Right atrium auricular region (tissue), 2 donors: ENCODE data around the gene RAB1B. TPM values are rescaled to one million over a fixed set of nuclear protein-coding genes. Genes with fewer than 3 reads are reported as not detected.

Experiments
- DNase-seq: peaks from one replicate; pipeline ENCODE4 v3.0.0-alpha.2; 2019; ENCODE audit warnings: low spot score
- H3K27ac ChIP-seq, 2 donors: fragments of 200-600 bp; sonication (generic); 1 replicate in 1 of 2; 2 replicates in 1 of 2; pipeline ENCODE4 v1.5.1; 2016 to 2019
- H3K27me3 ChIP-seq, 2 donors: fragments of 200-600 bp; sonication (generic); one replicate each; pipeline versions ENCODE4 v1.5.1 to v1.6.0; 2017 to 2019
- H3K36me3 ChIP-seq: fragments of 200-600 bp; sonication (generic); one replicate; pipeline ENCODE4 v1.5.1; 2016
- H3K4me1 ChIP-seq, 2 donors: fragments of 200-600 bp; sonication (generic); one replicate each; pipeline versions ENCODE4 v1.5.1 to v1.6.0; 2017 to 2019
- H3K4me3 ChIP-seq, 2 donors: fragments of 200-600 bp; sonication (generic); 1 replicate in 1 of 2; 2 replicates in 1 of 2; pipeline ENCODE4 v1.5.1; 2017 to 2019; ENCODE audit warnings: mild to moderate bottlenecking in 1 of 2, moderate library complexity in 1 of 2
- H3K9me3 ChIP-seq, 2 donors: fragments of 200-600 bp; sonication (generic); one replicate each; pipeline ENCODE4 v1.5.1; 2019
- CTCF ChIP-seq, 2 donors: fragments of 200-600 bp; sonication (generic); IDR thresholded peaks; one replicate each; pipeline ENCODE4 v1.5.1; 2019; ENCODE audit warnings: antibody characterized with exemption in 2 of 2
- total RNA-seq, 2 donors: library from RNA; depleted of rRNA; stranded (reverse); fragments of >200 nt; gene quantifications; one replicate each; pipeline ENCODE4 v1.1.0, GENCODE V29; 2016

RAB1B gene
- total RNA-seq, 2 donors from 2014 or later = 95.6 to 115 TPM

- no peaks in the 10 kb centered on the region for H3K4me1 ChIP-seq
- H3K4me3 ChIP-seq = no peak overlapping the region
- H3K27ac ChIP-seq = no peak overlapping the region
- H3K27me3 ChIP-seq = no peaks in the 10 kb centered on the region
- no peak for TF ChIP-seq CTCF (IDR thresholded peaks at IDR 0.05)
- no peaks in the 10 kb centered on the region for H3K9me3 ChIP-seq
- peaks cover 46% of the 10 kb centered on the region for H3K36me3 ChIP-seq
- DNase-seq = no peak
These were observed 46.7 kb upstream of the RAB1B start for GRCh38 chr11:66221726-66222236.

DNA sequence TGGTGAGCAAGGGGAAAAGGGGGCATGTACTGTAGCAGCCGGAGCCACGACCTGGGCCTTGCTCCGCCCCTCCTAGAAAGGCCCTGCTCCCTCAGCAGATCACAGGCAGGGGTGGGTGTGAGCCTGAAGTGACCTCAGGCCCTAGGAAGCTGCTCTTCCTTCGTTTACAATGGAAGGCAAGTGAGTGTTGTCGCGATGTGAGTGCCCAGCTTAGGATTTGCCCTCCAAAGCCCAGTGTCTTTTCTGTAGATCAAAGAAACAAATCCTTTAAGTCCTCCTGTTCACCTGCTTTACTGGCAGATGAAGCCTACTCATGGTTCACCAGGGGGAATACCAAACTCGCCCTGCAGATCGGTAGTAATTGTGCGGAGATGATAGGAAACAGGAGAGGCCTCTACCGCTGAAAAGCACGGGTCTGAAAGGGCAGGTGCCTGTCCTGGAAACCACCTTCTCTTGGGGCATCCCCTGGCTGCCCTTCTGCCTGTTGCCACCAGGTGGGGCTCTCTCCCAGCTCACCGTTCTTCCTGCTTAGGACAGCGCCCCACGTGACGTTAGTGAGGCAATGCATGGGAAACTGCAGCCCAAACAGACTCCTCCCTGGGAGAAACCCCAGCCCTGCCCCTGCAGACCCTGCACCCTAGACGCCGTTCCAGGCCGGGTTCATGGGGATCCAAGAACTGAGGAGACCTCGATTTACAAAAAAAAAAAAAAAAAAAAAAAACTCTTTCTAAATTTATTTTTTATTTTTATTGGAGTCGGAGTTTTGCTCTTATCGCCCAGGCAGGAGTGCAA, 45.9 kb upstream of the RAB1B start:
- peak; percentile 90 for DNase-seq
- no peak overlapping the region for H3K4me3 ChIP-seq
- H3K27ac ChIP-seq = no peak overlapping the region
- no peaks in the 10 kb centered on the region for H3K9me3 ChIP-seq
- no peaks in the 10 kb centered on the region for H3K27me3 ChIP-seq
- TF ChIP-seq CTCF (IDR thresholded peaks at IDR 0.05) = peak; percentile 97 to 98
- no peaks in the 10 kb centered on the region for H3K4me1 ChIP-seq
- H3K36me3 ChIP-seq = peaks cover 43% of the 10 kb centered on the region

- H3K36me3 ChIP-seq = peaks cover 38% of the 10 kb centered on the region
- no peak overlapping the region for H3K4me3 ChIP-seq
- TF ChIP-seq CTCF (IDR thresholded peaks at IDR 0.05) = no peak
- DNase-seq = no peak
- H3K9me3 ChIP-seq = no peaks in the 10 kb centered on the region
- no peaks in the 10 kb centered on the region for H3K27me3 ChIP-seq
- H3K27ac ChIP-seq = no peak overlapping the region
- no peaks in the 10 kb centered on the region for H3K4me1 ChIP-seq
These were observed 44.1 kb upstream of the RAB1B start for GRCh38 chr11:66224226-66224855.

DNA sequence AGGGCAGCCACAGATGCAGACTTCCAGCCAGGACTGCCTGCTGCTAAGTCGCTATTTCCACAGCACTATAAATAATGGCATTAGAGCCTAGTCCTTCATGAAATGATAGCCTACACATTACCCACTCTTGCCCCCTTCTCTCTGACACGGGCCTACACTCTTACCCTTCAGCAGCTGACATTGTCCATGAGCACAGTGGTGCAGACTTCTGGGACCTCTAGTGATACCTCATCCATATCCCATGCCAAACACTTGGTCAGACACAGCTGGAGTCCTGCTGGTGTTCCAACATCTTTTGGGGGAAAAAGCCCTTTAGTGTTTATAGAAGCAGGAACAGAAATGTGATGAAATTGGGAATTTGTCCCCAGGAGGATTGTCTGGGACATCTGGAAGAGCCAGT, 43.4 kb upstream of the RAB1B start:
- H3K4me3 ChIP-seq = no peak overlapping the region
- no peaks in the 10 kb centered on the region for H3K27me3 ChIP-seq
- no peak overlapping the region for H3K27ac ChIP-seq
- no peak for DNase-seq
- no peak for TF ChIP-seq CTCF (IDR thresholded peaks at IDR 0.05)
- H3K4me1 ChIP-seq = no peaks in the 10 kb centered on the region
- no peaks in the 10 kb centered on the region for H3K9me3 ChIP-seq
- H3K36me3 ChIP-seq = peaks cover 32% of the 10 kb centered on the region

GRCh38 chr11:66226101-66226500, 42.3 kb upstream of the RAB1B start:
- no peak for DNase-seq
- H3K27me3 ChIP-seq = no peaks in the 10 kb centered on the region
- no peak overlapping the region for H3K4me3 ChIP-seq
- H3K27ac ChIP-seq = no peak overlapping the region
- H3K4me1 ChIP-seq = no peaks in the 10 kb centered on the region
- H3K36me3 ChIP-seq = peaks cover 30% of the 10 kb centered on the region
- no peaks in the 10 kb centered on the region for H3K9me3 ChIP-seq
- no peak for TF ChIP-seq CTCF (IDR thresholded peaks at IDR 0.05)
